ACHN (cell line): Measurements from ENCODE around the gene ITGB2.
A peak's percentile ranks its signal among the peaks of the same experiment; 100 is the strongest.
"Not testable (repeated sequence)": the region's sequence is repeated elsewhere in the genome, so short reads cannot be mapped to it uniquely, and the experiment has no call there.

ENCODE experiments used
- DNase-seq: peaks from one replicate; pipeline ENCODE4 v3.0.0-alpha.2; 2015
- in situ Hi-C: cut with HindIII; loops from 2 replicates; pipeline ENCODE4 v1.10.0; 2017; ENCODE audit warnings: low sequenced_read_pairs, low pct_ligation_motif_present, low pct_unique_long_range_greater_than_20kb

Gene ITGB2

GRCh38 chr21:44892095-44892494, 28.6 kb downstream of the ITGB2 start:
- DNase-seq = no peak
- in situ Hi-C loops = no loop called here

GRCh38 chr21:44891631-44892031, 29.1 kb downstream of the ITGB2 start:
- in situ Hi-C loops = no loop called here
- no peak for DNase-seq

- DNase-seq = no peak
- in situ Hi-C loops = no loop called here
Observed at GRCh38 chr21:44890961-44891541, 29.6 kb downstream of the ITGB2 start.

- in situ Hi-C loops = no loop called here
- no peak for DNase-seq
Observed at GRCh38 chr21:44890338-44890931, 30.3 kb downstream of the ITGB2 start.

GRCh38 chr21:44889625-44890337, 30.9 kb downstream of the ITGB2 start:
- no peak for DNase-seq
- in situ Hi-C loops = no loop called here

GRCh38 chr21:44888581-44889550, 31.8 kb downstream of the ITGB2 start:
- DNase-seq = no peak
- in situ Hi-C loops = no loop called here

GRCh38 chr21:44887807-44888580, 32.7 kb downstream of the ITGB2 start:
- DNase-seq = no peak
- in situ Hi-C loops = no loop called here

- in situ Hi-C loops = no loop called here
- no peak for DNase-seq
Observed at GRCh38 chr21:44887126-44887806, 33.4 kb downstream of the ITGB2 start.

GRCh38 chr21:44886113-44887075, 34.3 kb downstream of the ITGB2 start:
- in situ Hi-C loops = no loop called here
- no peak for DNase-seq

- in situ Hi-C loops = no loop called here
- DNase-seq = no peak
Observed at GRCh38 chr21:44885615-44886014, 35.1 kb downstream of the ITGB2 start.

GRCh38 chr21:44884097-44884496, 36.6 kb downstream of the ITGB2 start:
- in situ Hi-C loops = no loop called here
- no peak for DNase-seq

- no peak for DNase-seq
- in situ Hi-C loops = no loop called here
Observed at GRCh38 chr21:44883250-44883649, 37.4 kb downstream of the ITGB2 start.

GRCh38 chr21:44881198-44881872, 39.4 kb downstream of the ITGB2 start:
- peak; percentile 83 for DNase-seq
- in situ Hi-C loops = no loop called here

- in situ Hi-C loops = no loop called here
- peak; percentile 43 for DNase-seq
Observed at GRCh38 chr21:44880405-44881197, 40.1 kb downstream of the ITGB2 start.

- in situ Hi-C loops, DNase-seq: not testable (repeated sequence)
Observed at GRCh38 chr21:44879238-44879637, 41.5 kb downstream of the ITGB2 start.
